ENCODE results near the gene PDK2. TPM values are rescaled to one million over a fixed set of nuclear protein-coding genes. Genes with fewer than 3 reads are reported as not detected.

Gene PDK2
- total and polyA plus RNA-seq, 9 of the 15 experiments (the other 6 are each of a cell fraction or from before 2014, with no cell fraction given) = 0.03 to 2.5 (median 1.4) TPM

GRCh38 chr17:50136096-50136687 lies 41.0 kb downstream of the PDK2 start:
- no peak overlapping the region for H3K27ac ChIP-seq (ENCODE audit: extremely low read depth, low read depth, low read length)
- no peak for FAIRE-seq
- no peak overlapping the region for H3K4me2 ChIP-seq (ENCODE audit: insufficient read depth, low read length)
- H2AFZ ChIP-seq (ENCODE audit: low read depth, low read length) = no peak overlapping the region
- no peak for DNase-seq (ENCODE audit: extremely low read depth in 1 of 4, low spot score in 3 of 4)
- BruUV-seq (replicated peaks) = no TSS peak
- H3K9me3 ChIP-seq (replicated peaks; ENCODE audit: control insufficient read depth, insufficient read depth, low read depth, low read length) = no peaks in the 10 kb centered on the region
- no peaks in the 10 kb centered on the region; the same call in 2 of the 3 replicates for H3K79me2 ChIP-seq (ENCODE audit: control insufficient read depth, insufficient read depth, low read length)
- H3K4me3 ChIP-seq = no peak overlapping the region
- peaks cover 67% of the 10 kb centered on the region for H3K36me3 ChIP-seq (ENCODE audit: control insufficient read depth, insufficient read depth, low read length)
- ChIA-PET CTCF (ENCODE audit: low intra/inter-chr PET ratio) (no interaction called here), POLR2A (interaction anchor here (0.6 to 2.1 kb wide), 6 partner anchors 10 to 178 kb away, joined by 3 to 9 read pairs (median 4); no protein-coding TSS in a partner anchor)
- peak overlapping the region in 1 of 2 experiments; percentile 33; a peak in 1 of 4 replicates for H3K9ac ChIP-seq (ENCODE audit: insufficient read depth in 1 of 2, low read depth in 2 of 2, low read length in 2 of 2)
- peaks cover 6 to 28% of the 10 kb centered on the region in 2 experiments; a peak in 4 of 5 replicates for H3K4me1 ChIP-seq (replicated peaks in 1 of 2; ENCODE audit: control insufficient read depth in 2 of 2, insufficient read depth in 2 of 2, low read length in 2 of 2)
- peaks cover 11% of the 10 kb centered on the region for H4K20me1 ChIP-seq (replicated peaks; ENCODE audit: control insufficient read depth, insufficient read depth, low read length)
- in situ Hi-C loops (cut with MboI) = no loop called here
- ATAC-seq = no peak
- TF ChIP-seq MAFK (IDR thresholded peaks at IDR 0.05; ENCODE audit: low read length) (no peak), HDAC2 (IDR thresholded peaks at IDR 0.05) (no peak), GABPA (tag; conservative IDR thresholded peaks at IDR 0.05; ENCODE audit: low read depth) (no peak), MLLT1 (IDR thresholded peaks at IDR 0.05) (no peak), CXXC5 (CRISPR knock-in tag; IDR thresholded peaks at IDR 0.05) (no peak), ZNF239 (CRISPR knock-in tag; IDR thresholded peaks at IDR 0.05) (no peak), NUFIP1 (IDR thresholded peaks at IDR 0.05; ENCODE audit: partially characterized antibody) (no peak), MAZ (CRISPR knock-in tag; conservative IDR thresholded peaks at IDR 0.05 in 1 of 2, IDR thresholded peaks at IDR 0.05 in 1 of 2) (no peak), ETV1 (tag; conservative IDR thresholded peaks at IDR 0.05; ENCODE audit: low read depth) (no peak), BRF1 (IDR thresholded peaks at IDR 0.05; ENCODE audit: borderline replicate concordance, extremely low read depth, insufficient read length) (no peak), ARID1B (IDR thresholded peaks at IDR 0.05) (no peak), SRSF7 (optimal IDR thresholded peaks at IDR 0.05; ENCODE audit: low read depth, low read length) (no peak), PTTG1 (tag; IDR thresholded peaks at IDR 0.05; ENCODE audit: low read depth) (no peak), CBFB (CRISPR knock-in tag; IDR thresholded peaks at IDR 0.05) (no peak), EP400 (IDR thresholded peaks at IDR 0.05) (no peak)
- intact Hi-C loops (cut with micrococcal nuclease) = no loop called here
- H3K27me3 ChIP-seq (ENCODE audit: control insufficient read depth in 2 of 2, insufficient read depth in 2 of 2, low read length in 2 of 2) = no peaks in the 10 kb centered on the region
- H3K9me1 ChIP-seq (ENCODE audit: control insufficient read depth, insufficient read depth, low read length) = peaks cover 3% of the 10 kb centered on the region
- 88% methylated on average over 11 of the region's 11 CpGs for WGBS (ENCODE audit: insufficient coverage, low coverage, missing lambda C conversion rate)

Data from K562 (cell line).